ENCODE results near the gene TPRA1.

- TF ChIP-seq CTCF (IDR thresholded peaks at IDR 0.05; ENCODE audit: insufficient read depth, low read depth, low read length) (no peak), EZH2 (IDR thresholded peaks at IDR 0.05; ENCODE audit: insufficient read depth, low read length) (no peak)
Observed at GRCh38 chr3:127604035-127604434, 13.5 kb upstream of the TPRA1 start.

Measured in astrocyte (in vitro differentiated cells and primary cell).